Measurements from ENCODE around the gene FUT9. TPM values are rescaled to one million over a fixed set of nuclear protein-coding genes. Genes with fewer than 3 reads are reported as not detected.

The FUT9 gene
- total RNA-seq, 1 donor from 2014 or later = not detected

DNA sequence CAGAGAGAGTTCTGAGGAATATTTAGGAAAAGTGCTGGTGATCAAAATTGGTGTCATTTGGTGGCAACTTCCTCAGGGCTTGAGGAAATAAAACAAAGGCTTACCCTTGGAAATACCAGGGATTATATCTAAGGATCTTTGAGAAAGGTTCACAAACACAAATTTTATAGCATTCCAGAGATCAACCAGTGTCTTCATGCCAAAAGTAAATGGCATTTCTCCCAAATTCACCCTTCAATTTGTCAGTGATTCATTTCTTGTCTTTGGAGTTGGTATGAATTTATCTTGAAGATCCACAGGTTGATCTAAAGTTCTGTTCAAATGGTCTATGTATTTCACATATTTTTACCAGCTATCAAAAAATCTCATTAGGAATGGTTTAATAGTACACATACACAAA lies 181.5 kb downstream of the FUT9 start:
- no peak overlapping the region for H3K4me3 ChIP-seq
- intact Hi-C loops (cut with DNase I) = no loop called here
- ATAC-seq = no peak
- DNase-seq = no peak
- no peaks in the 10 kb centered on the region for H3K36me3 ChIP-seq
- H3K9me3 ChIP-seq = no peaks in the 10 kb centered on the region
- H3K27ac ChIP-seq = no peak overlapping the region
- H3K4me1 ChIP-seq = no peaks in the 10 kb centered on the region
- TF ChIP-seq, protein P1, sequence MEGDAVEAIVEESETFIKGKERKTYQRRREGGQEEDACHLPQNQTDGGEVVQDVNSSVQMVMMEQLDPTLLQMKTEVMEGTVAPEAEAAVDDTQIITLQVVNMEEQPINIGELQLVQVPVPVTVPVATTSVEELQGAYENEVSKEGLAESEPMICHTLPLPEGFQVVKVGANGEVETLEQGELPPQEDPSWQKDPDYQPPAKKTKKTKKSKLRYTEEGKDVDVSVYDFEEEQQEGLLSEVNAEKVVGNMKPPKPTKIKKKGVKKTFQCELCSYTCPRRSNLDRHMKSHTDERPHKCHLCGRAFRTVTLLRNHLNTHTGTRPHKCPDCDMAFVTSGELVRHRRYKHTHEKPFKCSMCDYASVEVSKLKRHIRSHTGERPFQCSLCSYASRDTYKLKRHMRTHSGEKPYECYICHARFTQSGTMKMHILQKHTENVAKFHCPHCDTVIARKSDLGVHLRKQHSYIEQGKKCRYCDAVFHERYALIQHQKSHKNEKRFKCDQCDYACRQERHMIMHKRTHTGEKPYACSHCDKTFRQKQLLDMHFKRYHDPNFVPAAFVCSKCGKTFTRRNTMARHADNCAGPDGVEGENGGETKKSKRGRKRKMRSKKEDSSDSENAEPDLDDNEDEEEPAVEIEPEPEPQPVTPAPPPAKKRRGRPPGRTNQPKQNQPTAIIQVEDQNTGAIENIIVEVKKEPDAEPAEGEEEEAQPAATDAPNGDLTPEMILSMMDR (IDR thresholded peaks at IDR 0.05) = no peak
- no peaks in the 10 kb centered on the region for H3K27me3 ChIP-seq

DNA sequence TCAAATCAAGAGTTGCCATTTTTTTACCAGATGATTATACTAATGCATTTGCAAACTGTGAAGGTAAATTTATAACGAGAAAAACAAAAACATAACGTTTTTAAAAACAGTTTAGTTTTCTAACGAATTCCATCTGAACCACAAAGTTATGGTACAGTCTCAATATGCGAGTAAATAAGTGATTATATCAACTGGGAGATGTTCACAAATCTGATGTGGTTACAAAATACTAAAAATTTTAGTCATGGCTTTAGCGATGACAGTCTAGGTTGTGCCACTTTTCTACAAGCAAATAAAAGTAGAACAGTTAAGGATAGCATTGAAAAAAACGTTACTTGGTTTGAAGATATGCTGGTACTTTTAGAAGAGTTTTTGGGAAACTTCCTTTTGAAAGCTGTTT lies 186.8 kb downstream of the FUT9 start:
- no peaks in the 10 kb centered on the region for H3K36me3 ChIP-seq
- no peaks in the 10 kb centered on the region for H3K9me3 ChIP-seq
- TF ChIP-seq, protein P1 (IDR thresholded peaks at IDR 0.05) = no peak
- no peaks in the 10 kb centered on the region for H3K27me3 ChIP-seq
- H3K27ac ChIP-seq = no peak overlapping the region
- ATAC-seq (no peak), DNase-seq (no peak)
- intact Hi-C loops (cut with DNase I) = no loop called here
- H3K4me1 ChIP-seq = no peaks in the 10 kb centered on the region
- no peak overlapping the region for H3K4me3 ChIP-seq

DNA sequence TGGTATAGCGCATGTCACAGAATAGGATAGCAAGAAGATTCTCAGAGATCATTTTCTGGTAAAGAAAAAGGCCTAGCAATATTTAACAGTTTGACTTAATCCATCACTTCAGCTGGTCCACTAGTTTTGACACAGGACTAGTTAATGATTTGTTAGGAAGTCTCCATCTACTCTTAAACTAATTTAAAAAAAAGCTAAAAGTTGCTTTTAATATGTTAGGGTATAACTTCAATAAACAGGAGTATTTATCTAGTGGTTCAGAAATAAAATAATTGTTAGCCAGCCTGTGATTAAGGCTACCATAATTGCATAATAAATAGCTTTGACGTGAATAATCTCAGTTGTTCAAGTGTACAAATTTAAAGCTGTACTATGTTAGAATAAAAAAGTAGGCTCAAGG lies 195.6 kb downstream of the FUT9 start:
- intact Hi-C loops (cut with DNase I) = no loop called here
- no peak overlapping the region for H3K27ac ChIP-seq
- no peak overlapping the region for H3K4me3 ChIP-seq
- H3K4me1 ChIP-seq = no peaks in the 10 kb centered on the region
- DNase-seq (no peak), ATAC-seq (no peak)
- TF ChIP-seq, protein P1 (IDR thresholded peaks at IDR 0.05) = no peak
- no peaks in the 10 kb centered on the region for H3K27me3 ChIP-seq
- no peaks in the 10 kb centered on the region for H3K9me3 ChIP-seq
- no peaks in the 10 kb centered on the region for H3K36me3 ChIP-seq

DNA sequence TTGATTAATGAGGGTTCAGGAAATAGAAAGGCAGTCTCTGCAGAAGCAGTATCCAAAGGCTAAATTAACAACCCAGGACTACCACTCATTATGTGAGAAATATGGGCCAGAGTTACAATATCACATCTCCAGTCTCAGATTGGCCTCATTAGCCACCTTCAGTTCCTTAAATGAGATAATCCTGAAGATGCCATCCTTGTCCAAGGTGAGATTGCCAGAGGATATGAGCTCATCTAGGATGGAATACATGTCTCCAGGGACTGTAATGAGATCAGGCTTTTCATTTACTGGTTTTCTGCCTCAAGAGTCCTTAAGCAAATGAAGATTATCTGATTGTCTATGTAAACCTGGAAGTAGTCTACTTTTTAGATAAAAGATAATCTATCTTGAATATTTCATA lies 196.3 kb downstream of the FUT9 start:
- DNase-seq (no peak), ATAC-seq (no peak)
- no peak overlapping the region for H3K4me3 ChIP-seq
- no peak overlapping the region for H3K27ac ChIP-seq
- intact Hi-C loops (cut with DNase I) = no loop called here
- H3K27me3 ChIP-seq = no peaks in the 10 kb centered on the region
- no peaks in the 10 kb centered on the region for H3K9me3 ChIP-seq
- TF ChIP-seq, protein P1 (IDR thresholded peaks at IDR 0.05) = no peak
- H3K4me1 ChIP-seq = no peaks in the 10 kb centered on the region
- H3K36me3 ChIP-seq = no peaks in the 10 kb centered on the region

DNA sequence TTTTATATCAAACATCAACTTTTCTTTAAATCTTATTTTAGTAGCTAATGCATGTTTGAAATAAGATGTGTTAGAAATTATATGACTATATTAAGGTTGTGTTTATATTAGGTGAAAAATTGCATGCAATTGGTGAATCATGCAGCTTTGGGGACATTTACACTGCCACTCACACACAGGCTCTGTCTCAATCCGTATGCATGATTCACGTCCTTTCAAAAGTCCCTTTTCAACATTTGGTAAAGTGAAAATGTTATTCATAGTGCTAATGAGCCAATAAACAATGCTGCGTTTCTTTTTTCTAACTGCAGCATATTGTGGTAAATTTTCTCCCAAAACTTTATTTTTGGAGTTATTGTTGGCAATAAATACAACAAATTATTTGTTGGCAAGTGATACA lies 198.0 kb downstream of the FUT9 start:
- DNase-seq (no peak), ATAC-seq (no peak)
- Histone ChIP-seq H3K4me1 (no peaks in the 10 kb centered on the region), H3K27me3 (no peaks in the 10 kb centered on the region), H3K9me3 (no peaks in the 10 kb centered on the region), H3K36me3 (no peaks in the 10 kb centered on the region), H3K4me3 (no peak overlapping the region), H3K27ac (no peak overlapping the region)
- intact Hi-C loops (cut with DNase I) = no loop called here
- TF ChIP-seq, protein P1 (IDR thresholded peaks at IDR 0.05) = no peak

DNA sequence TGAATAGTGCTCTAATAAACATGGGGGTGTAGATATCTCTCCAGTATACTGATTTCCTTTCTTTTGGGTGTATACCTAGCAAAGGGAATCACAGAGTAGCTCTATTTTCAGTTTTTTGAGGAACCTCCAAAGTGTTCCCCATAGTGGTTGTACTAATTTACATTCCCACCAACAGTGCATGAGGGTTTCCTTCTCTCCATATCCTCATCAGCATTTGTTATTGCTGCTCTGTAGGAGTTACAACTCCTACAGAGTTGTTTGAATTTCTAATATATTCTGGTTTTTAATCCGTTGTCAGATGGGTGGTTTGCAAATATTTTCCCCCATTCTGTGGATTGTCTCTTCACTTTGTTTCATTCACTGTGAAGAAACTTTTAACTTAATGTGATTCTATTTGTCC lies 207.9 kb downstream of the FUT9 start:
- no peaks in the 10 kb centered on the region for H3K27me3 ChIP-seq
- ATAC-seq (no peak), DNase-seq (no peak)
- H3K9me3 ChIP-seq = no peaks in the 10 kb centered on the region
- H3K27ac ChIP-seq = no peak overlapping the region
- H3K4me1 ChIP-seq = no peaks in the 10 kb centered on the region
- no peak overlapping the region for H3K4me3 ChIP-seq
- TF ChIP-seq, protein P1 (IDR thresholded peaks at IDR 0.05) = no peak
- H3K36me3 ChIP-seq = no peaks in the 10 kb centered on the region
- intact Hi-C loops (cut with DNase I) = no loop called here

All from upper lobe of right lung (tissue), 1 donor.